ENCODE results near the gene CYTH2. TPM values are rescaled to one million over a fixed set of nuclear protein-coding genes. Genes with fewer than 3 reads are reported as not detected.

The CYTH2 gene
- total and polyA plus RNA-seq, 2 experiments from 2014 or later, result 138 to 179 TPM

DNA sequence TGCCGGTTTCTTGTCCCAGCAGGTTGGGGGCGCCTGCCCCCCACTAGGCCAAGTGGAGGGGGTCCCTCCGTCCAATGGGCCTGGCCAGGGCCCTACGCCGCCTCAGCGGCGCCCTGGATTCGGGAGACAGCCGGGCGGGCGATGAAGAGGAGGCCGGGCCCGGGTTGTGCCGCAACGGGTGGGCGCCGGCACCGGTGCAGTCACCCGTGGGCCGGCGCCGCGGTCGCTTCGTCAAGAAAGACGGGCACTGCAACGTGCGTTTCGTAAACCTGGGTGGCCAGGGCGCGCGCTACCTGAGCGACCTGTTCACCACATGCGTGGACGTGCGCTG lies 7.6 kb upstream of the CYTH2 start:
- Histone ChIP-seq H3K27ac (no peak overlapping the region), H3K4me3 (no peak overlapping the region), H3K9me3 (ENCODE audit: low read depth) (no peaks in the 10 kb centered on the region), H3K36me3 (peaks cover 3% of the 10 kb centered on the region), H3K27me3 (no peaks in the 10 kb centered on the region), H3K4me1 (ENCODE audit: low read depth) (no peaks in the 10 kb centered on the region)
- DNase-seq (ENCODE audit: low read depth in 1 of 2, low spot score in 1 of 2), result no peak
- TF ChIP-seq, protein P1, sequence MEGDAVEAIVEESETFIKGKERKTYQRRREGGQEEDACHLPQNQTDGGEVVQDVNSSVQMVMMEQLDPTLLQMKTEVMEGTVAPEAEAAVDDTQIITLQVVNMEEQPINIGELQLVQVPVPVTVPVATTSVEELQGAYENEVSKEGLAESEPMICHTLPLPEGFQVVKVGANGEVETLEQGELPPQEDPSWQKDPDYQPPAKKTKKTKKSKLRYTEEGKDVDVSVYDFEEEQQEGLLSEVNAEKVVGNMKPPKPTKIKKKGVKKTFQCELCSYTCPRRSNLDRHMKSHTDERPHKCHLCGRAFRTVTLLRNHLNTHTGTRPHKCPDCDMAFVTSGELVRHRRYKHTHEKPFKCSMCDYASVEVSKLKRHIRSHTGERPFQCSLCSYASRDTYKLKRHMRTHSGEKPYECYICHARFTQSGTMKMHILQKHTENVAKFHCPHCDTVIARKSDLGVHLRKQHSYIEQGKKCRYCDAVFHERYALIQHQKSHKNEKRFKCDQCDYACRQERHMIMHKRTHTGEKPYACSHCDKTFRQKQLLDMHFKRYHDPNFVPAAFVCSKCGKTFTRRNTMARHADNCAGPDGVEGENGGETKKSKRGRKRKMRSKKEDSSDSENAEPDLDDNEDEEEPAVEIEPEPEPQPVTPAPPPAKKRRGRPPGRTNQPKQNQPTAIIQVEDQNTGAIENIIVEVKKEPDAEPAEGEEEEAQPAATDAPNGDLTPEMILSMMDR (IDR thresholded peaks at IDR 0.05; ENCODE audit: low read depth, low read length), result no peak

DNA sequence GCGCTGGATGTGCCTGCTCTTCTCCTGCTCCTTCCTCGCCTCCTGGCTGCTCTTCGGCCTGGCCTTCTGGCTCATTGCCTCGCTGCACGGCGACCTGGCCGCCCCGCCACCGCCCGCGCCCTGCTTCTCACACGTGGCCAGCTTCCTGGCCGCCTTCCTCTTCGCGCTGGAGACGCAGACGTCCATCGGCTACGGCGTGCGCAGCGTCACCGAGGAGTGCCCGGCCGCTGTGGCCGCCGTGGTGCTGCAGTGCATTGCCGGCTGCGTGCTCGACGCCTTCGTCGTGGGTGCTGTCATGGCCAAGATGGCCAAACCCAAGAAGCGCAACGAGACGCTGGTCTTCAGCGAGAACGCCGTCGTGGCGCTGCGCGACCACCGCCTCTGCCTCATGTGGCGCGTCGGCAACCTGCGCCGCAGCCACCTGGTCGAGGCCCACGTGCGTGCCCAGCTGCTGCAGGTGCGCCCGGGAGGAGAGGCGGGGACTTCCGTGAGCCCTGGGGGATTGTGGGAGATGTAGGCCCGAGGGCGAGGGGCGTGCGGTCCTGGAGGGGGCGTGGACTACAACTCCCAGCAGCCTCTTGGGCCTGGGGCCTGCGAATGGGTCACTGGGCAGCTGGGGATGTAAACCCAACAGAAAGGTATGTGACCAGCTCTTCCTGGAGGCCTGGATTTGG lies 7.0 kb upstream of the CYTH2 start:
- DNase-seq (ENCODE audit: low read depth in 1 of 2, low spot score in 1 of 2), result peak in 1 of 2 donors; percentile 20
- TF ChIP-seq, protein P1 (IDR thresholded peaks at IDR 0.05; ENCODE audit: low read depth, low read length), result no peak
- H3K27me3 ChIP-seq, result no peaks in the 10 kb centered on the region

DNA sequence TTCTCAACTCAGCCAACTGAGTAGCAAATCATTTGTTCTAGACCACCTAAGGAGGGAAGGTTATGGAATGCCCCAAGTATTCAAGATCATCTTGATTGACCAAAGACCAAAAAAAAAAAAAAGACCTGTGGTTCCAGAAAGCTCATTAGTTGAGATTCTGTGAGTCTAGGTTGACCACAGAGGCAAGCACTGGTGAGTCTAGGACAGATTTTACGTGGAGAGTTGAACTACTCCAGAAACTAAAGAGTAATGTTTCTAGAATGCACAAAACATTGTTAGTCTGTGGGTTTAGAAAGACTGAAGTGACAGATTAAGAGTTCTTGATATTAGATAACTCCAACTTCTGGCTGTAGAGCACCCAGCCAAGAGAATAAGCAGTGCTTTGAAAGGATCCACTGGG lies 4.0 kb upstream of the CYTH2 start:
- H3K4me1 ChIP-seq (ENCODE audit: low read depth), result peaks cover 2% of the 10 kb centered on the region
- TF ChIP-seq, protein P1 (IDR thresholded peaks at IDR 0.05; ENCODE audit: low read depth, low read length), result no peak
- no peaks in the 10 kb centered on the region for H3K9me3 ChIP-seq (ENCODE audit: low read depth)
- H3K27me3 ChIP-seq, result no peaks in the 10 kb centered on the region
- H3K36me3 ChIP-seq, result no peaks in the 10 kb centered on the region
- H3K4me3 ChIP-seq, result no peak overlapping the region
- DNase-seq (ENCODE audit: low read depth in 1 of 2, low spot score in 1 of 2), result no peak
- H3K27ac ChIP-seq, result no peak overlapping the region

More for the DNA sequence above, 7.0 kb upstream of the CYTH2 start:
- H3K4me3 ChIP-seq, result no peak overlapping the region
- H3K27ac ChIP-seq, result no peak overlapping the region
- no peaks in the 10 kb centered on the region for H3K9me3 ChIP-seq (ENCODE audit: low read depth)
- H3K36me3 ChIP-seq, result peaks cover 3% of the 10 kb centered on the region
- no peaks in the 10 kb centered on the region for H3K4me1 ChIP-seq (ENCODE audit: low read depth)

DNA sequence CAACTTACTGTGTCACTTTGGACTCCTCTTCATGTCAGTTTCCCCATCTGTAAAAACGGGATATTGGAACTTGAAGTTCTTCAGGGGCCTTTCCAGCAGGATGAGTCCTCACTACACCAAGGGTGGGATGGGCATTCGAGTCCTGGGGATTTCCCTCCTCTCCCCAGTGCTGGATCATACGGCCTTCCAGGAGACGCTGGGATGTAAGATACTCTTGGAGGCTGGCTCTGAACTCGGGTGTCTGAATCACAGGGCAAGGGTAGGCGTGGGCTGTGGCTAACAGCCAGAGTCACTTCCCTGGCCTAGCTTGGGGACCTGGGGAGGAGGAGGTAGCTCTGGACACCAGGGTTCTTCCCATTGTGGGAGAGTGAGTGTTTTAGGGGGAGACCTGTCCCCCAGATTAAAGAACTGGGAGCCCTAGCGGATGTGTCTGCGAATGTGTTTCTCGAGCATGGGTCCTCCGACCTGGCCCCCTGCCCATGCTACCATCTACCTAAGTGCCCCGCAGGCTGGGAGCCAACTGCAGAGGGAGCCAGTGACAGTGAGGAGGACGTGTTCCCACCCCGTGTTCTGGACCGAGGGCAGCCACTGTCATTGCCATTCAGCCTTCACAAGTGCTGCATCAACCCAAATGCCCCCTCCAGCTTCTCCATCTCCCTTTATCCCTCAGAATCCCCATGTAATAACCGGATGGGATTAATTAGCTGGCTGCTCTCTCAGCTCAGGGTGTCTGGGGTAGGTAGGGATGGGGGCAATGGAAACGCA lies 2.4 kb upstream of the CYTH2 start:
- peak in 1 of 2 donors; percentile 56 for DNase-seq (ENCODE audit: low read depth in 1 of 2, low spot score in 1 of 2)
- H3K36me3 ChIP-seq, result peaks cover 14% of the 10 kb centered on the region
- TF ChIP-seq, protein P1 (IDR thresholded peaks at IDR 0.05; ENCODE audit: low read depth, low read length), result no peak

DNA sequence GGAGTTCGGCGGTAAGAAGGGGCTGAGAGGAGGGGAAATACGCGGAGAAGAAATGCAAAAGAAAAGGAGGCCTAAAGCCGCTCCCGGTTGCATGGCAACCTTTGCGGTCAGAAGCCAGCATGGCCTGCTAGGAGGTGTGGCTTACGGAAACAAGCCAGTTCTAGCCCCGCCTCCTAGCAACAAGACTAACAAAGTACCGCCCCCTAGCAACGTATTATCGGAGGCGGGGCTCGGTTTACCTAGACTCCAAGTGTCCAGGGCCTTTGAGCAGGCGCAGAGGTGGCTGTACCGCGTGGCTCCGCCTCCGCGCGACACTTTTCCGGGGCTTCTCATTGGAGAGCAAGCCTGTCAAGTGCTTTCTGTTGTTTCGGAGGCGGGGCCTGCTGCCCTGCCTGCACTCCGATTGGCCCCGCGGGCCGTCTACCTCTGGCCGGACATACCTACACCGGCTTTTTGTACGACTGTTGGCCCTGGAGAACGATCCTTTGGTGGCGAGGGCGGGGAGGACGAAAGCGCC lies 339 bp upstream of the CYTH2 start:
- Histone ChIP-seq H3K9me3 (ENCODE audit: low read depth) (no peaks in the 10 kb centered on the region), H3K36me3 (peaks cover 32% of the 10 kb centered on the region), H3K4me3 (peak overlapping the region; percentile 99), H3K27me3 (no peaks in the 10 kb centered on the region), H3K27ac (peak overlapping the region; percentile 99), H3K4me1 (ENCODE audit: low read depth) (peaks cover 5% of the 10 kb centered on the region)
- TF ChIP-seq, protein P1 (IDR thresholded peaks at IDR 0.05; ENCODE audit: low read depth, low read length), result no peak
- DNase-seq (ENCODE audit: low read depth in 1 of 2, low spot score in 1 of 2), result peak; percentile 100

More for the DNA sequence above, 2.4 kb upstream of the CYTH2 start:
- peaks cover 5% of the 10 kb centered on the region for H3K4me1 ChIP-seq (ENCODE audit: low read depth)
- H3K27me3 ChIP-seq, result no peaks in the 10 kb centered on the region
- no peak overlapping the region for H3K27ac ChIP-seq
- H3K9me3 ChIP-seq (ENCODE audit: low read depth), result no peaks in the 10 kb centered on the region
- no peak overlapping the region for H3K4me3 ChIP-seq

All from cardiac muscle cell (in vitro differentiated cells and primary cell).